ENCODE data around the gene INTS6L.

The INTS6L gene

DNA sequence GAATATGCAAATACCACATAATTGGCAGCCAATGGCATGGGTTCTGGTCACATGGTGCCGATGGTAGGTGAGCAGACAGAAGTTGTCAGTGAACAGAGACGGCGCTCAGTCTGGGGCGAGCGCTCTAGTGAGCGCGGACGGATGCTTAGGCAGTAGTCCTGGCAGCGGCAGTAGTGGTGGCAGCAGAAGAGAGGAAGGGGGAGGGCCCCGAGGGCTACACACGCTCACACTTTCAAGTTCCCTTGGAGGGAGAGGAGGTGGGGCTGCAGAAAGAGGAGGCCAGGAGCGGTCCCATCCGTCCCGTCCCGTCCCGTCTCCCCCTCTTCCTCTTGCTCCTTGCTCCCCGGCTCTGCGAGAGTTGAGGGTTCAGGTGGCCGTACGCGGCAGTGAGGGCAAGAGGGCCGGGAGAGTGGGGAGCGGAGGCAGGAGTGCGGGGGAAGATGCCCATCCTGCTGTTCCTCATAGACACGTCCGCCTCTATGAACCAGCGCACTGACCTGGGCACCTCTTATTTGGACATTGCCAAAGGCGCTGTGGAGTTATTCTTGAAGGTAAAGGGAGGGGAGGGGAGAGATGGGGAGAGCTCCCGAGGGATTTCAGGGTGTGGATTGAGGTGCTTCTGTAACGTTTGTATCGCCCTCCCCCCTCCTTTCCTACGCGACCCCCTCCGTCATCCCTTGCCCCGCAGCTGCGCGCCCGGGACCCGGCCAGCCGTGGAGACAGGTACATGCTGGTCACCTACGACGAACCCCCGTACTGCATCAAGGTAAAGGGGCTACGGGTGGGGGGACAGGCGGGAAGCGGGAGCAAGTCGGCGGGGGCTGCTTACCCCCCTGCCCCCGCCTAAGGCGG, at the start of gene INTS6L:
TSS of gene INTS6L (plus strand) at position 108 of the 852 bp plus-strand sequence. CDS start at position 441, 333 bp downstream.
- peak; percentile 61 to 76 for DNase-seq (ENCODE audit: low read depth in 2 of 2)

DNA sequence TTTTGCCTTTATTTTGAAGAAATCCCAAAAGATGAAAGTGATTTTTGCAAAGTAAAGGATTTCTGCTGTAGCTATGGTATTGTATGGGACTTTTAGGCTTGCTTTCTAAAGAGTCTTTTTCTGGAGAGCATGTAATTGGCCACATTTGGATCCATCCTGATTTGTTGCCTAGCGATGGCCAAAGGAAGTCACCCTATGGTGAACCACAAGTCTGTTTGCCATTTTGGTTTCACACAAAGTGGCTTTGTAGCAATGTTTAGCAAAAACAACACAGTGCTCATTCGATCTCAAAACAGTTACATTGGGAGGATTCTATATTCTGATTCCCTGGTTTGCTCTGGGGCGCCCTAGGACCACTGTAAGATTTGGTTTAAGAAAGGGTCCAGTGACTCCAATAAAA, 44.1 kb upstream of the INTS6L start:
- no peak for DNase-seq (ENCODE audit: low read depth in 2 of 2)

DNA sequence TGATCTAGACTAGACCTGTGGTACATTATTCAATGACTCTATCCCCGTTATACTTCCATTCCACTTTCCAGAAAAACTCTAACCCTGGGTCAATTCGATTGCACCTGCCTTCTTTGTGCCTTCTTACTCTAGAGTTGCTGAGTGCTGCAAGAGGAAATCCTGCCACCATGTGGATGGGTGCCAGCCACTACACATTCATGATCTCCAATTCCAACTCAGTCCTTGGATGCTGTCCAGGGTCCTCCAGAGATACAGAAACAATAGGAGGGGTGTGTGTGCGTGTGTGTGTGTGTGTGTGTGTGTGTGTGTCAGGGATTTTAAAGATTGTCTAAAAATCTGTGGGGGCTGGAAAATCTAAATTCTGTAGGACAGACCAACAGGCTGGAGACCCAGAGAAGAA, 42.9 kb upstream of the INTS6L start:
- no peak for DNase-seq (ENCODE audit: low read depth in 2 of 2)

DNA sequence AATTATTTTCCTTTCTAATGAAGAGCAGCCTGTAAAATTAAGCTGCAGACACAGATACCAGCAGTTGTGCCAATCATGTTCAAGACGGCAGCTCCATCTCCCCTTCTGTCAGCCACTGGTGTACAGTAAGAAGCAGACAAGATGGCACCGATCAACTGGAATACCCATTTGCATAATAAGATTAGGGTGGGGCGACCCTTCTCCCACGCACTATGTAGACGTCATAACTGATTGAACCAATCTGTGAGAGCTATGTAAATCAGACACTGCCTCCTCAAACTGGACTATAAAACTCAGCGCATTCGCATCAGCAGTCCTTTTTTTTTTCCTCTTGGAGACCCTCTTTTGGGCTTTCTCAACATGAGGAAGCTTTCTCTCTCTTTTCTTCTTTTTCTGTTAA, 40.4 kb upstream of the INTS6L start:
- DNase-seq (ENCODE audit: low read depth in 2 of 2): no peak

GRCh38 chrX:135481696-135482179, 38.7 kb upstream of the INTS6L start:
- no peak for DNase-seq (ENCODE audit: low read depth in 2 of 2)

DNA sequence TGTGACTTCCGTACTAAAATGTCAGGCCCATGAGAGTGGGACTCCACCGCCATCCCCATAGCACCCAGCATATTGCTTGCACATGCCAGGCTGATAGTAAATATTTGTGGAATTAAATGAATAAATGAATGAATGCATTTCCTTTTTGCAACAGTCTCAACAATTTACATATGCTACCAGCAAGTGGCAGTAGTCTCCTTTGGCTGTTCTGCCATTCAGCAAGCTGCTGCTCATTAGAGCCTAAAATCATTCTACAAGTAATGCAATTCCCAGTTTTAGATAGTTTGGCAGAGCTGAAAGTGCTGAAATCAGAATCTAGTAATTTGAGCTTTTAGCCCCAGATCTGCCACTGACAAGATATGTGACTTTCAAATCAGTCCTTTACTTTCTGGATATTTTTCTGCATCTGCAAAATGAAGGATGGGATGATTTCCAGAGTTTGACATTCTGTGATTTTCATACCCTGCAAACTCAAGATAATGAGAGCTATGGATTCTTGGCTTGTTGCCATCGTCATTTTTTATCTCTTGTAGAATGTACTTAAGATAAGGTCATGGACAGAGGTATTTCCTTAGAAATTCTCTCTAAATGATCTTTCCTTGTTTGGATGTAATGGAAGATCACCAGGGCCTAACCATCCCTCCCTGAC, 35.7 kb upstream of the INTS6L start:
- no peak for DNase-seq (ENCODE audit: low read depth in 2 of 2)

- DNase-seq (ENCODE audit: low read depth in 2 of 2): no peak
Measured at GRCh38 chrX:135489542-135489941, 30.9 kb upstream of the INTS6L start.

GRCh38 chrX:135490979-135491514, 29.4 kb upstream of the INTS6L start:
- no peak for DNase-seq (ENCODE audit: low read depth in 2 of 2)

DNA sequence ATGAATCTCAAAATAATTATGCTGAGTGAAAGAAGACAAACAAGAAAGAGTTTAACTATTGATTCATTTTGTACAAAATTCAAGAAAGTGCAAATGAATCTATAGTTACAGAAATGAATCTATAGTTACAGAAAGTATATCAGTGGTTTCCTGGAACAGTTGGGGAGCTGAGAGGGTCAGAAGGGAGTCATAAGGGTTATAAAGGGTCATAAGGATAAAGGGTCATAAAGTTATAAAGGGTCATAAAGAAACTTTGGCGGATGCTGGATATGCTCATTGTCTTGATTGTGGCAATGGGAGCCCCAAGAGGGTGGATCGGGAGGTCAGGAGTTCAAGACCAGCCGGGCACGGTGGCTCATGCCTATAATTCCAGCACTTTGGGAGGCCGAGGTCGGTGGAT, 26.0 kb upstream of the INTS6L start:
- DNase-seq (ENCODE audit: low read depth in 2 of 2): no peak

- DNase-seq (ENCODE audit: low read depth in 2 of 2): no peak
Measured at GRCh38 chrX:135497736-135498135, 22.7 kb upstream of the INTS6L start.

DNA sequence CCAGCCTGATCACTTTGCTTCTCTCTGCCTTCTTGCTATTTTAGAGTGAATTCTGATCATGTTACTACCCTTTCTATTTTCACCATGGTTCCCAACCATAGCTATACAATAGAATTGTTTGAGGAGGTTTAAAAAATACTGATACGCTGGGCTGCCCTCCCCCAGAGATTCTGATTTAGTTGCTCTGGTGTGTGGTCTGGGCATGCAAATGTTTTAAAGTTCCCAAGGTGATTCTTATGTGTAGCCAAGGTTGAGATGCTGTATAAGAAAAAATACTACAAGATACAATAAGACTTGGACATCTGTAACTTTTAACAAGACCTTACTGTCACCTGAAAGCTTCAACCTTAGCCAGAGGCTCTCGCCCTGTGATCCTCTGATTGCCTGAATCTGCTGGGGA, 22.2 kb upstream of the INTS6L start:
- no peak for DNase-seq (ENCODE audit: low read depth in 2 of 2)

DNA sequence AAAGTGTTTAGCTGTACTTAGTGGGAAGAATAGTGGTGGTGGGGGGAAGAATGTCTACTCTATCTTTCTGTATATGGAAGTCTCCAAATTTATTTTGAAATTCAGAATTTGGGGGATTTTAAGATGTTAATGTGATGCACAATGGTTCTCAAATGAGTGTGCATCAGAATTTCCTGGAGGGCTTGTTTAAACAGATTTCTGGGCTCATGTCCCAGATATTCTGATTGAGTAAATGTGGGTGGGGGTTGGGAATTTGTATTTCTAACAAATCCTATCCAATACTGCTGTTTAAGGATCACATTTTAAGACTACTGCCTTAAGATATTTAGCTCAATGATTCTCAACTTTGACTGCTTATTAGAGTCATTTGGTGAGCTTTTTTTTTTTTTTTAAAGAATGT, 15.1 kb upstream of the INTS6L start:
- no peak for DNase-seq (ENCODE audit: low read depth in 2 of 2)

DNA sequence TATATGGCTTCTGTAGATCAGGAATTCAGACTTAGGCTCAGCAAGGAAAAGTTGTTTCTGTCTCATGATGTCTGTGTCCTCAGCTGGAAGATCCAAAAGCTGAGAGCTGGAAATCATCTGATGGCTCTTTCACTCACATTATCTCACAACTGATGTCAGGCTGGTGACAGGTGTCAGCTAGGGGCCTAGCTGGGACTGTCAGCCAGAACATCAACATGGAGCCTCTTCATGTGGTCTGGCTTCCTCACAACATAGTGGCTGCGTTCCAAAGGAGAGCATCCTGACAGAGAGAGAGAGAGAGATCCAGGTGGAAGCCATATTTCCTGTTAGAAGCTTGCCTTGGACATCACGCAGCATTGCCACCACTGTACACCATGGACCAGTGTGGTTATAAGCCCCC, 10.6 kb upstream of the INTS6L start:
- DNase-seq (ENCODE audit: low read depth in 2 of 2): no peak

DNA sequence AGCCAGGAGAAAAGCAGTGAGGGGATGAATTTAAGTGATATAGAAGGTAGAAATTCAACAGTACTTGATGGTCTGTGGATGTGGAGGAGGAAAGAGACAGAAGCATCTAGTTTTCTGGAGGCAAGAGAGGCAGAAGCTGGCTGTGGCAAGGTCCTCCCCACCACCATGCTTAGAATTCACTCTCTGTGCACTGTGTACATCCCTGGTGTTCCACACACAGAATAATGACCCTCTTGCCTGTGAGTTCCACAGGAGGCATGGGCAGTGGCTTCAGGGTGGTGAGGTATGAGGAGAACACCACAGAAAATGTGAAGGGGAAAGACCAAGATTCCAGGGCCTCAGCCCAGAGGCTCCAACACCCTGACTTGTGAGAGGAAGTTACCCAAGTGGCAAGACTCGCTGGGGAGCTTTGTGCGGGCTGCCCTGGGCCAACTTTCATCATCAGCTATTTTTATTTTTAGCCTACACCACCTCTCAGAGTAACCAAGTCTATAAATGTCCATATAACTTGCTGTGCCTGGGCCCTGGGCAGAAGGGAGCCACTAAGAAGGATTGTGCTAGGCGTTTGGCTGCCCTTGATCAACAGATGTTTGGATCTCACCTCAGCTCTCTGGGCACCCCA, 7.8 kb upstream of the INTS6L start:
- no peak for DNase-seq (ENCODE audit: low read depth in 2 of 2)

DNA sequence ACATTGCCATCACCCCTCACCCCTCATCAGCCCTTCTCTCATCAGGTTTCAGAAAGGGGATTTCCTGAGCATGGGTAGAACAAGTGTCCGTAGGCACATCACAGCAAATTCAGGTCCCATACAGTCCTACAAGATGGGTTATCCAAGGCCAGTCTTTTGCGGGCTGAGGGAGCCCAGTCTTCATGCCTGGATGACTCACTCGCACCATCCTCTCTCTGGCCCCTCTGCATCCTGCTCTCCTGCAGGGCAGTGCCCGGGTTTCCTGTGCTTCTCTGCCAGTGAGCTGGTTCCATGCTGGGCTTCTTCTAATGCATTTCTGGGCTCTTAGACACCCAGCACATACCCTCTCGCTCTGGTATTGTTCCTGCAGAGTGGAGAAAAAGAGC, 7.3 kb upstream of the INTS6L start:
- no peak for DNase-seq (ENCODE audit: low read depth in 2 of 2)

GRCh38 chrX:135516376-135516775, 4.1 kb upstream of the INTS6L start:
- DNase-seq (ENCODE audit: low read depth in 2 of 2): no peak

DNA sequence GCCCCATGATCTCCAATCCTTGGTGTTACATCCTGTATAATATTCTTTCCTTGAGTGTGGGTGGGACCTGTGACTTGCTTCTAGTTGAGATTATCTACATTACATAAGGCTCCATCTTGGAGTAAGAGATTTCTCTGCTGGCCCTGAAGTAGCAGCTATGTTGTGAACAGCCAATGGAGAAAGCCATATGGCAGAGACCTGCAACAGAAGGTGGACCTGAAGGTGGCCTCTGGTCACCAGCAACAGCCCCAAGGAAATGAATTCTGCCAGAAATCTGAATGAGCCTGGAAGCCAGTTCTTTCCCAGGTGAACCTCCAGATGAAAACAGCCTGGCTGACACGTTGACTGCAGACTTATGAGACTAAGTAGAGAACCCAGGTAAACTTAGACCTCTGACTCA, 2.3 kb upstream of the INTS6L start:
- DNase-seq (ENCODE audit: low read depth in 2 of 2): no peak

DNA sequence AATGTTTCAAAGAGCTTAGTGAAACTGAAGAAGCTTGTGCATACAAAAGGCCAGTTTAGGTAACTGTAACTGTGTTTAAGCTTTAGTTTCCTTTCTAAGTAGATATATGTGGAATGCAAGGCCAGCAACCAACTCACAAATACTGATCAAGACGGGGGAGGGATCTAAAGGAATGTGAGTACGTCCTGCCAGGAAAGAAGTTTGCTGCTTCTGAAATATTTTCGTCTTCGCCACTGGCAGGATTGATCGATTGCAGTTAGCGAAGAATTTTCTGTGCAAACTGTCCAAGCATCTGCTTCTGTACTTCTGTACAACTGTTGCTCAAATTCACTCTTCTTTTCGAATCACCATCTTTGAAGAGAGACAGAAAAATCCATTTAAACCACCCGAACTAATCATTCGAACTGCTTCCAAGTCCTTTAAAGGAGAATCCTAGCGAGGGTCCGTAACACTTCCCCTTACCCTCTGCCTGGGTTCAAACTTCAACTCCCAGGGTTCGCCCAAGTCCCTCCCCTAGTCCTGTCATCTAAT, 373 bp upstream of the INTS6L start:
- no peak for DNase-seq (ENCODE audit: low read depth in 2 of 2)

GRCh38 chrX:135521405-135522131, 1.1 kb downstream of the INTS6L start:
- peak; percentile 76 to 78 for DNase-seq (ENCODE audit: low read depth in 2 of 2)

- no peak for DNase-seq (ENCODE audit: low read depth in 2 of 2)
Measured at GRCh38 chrX:135522132-135522530, 1.7 kb downstream of the INTS6L start.

- DNase-seq (ENCODE audit: low read depth in 2 of 2): no peak
Measured at GRCh38 chrX:135522878-135523693, 2.6 kb downstream of the INTS6L start.
